ENCODE data around the gene AHR. TPM values are rescaled to one million over a fixed set of nuclear protein-coding genes. Genes with fewer than 3 reads are reported as not detected.

Gene AHR
- total RNA-seq, 4 donors from 2014 or later, result 129 to 258 (median 149) TPM

GRCh38 chr7:17320102-17320497 is 21.6 kb downstream of the AHR start:
- DNase-seq (ENCODE audit: low spot score) (no peak), ATAC-seq (ENCODE audit: low FRiP score) (peak; percentile 80)
- no peak for TF ChIP-seq CTCF (IDR thresholded peaks at IDR 0.05)

GRCh38 chr7:17320657-17321056 is 22.2 kb downstream of the AHR start:
- TF ChIP-seq CTCF (IDR thresholded peaks at IDR 0.05), result no peak
- no peak for ATAC-seq (ENCODE audit: low FRiP score)
- DNase-seq (ENCODE audit: low spot score), result no peak

GRCh38 chr7:17325364-17325763 is 26.9 kb downstream of the AHR start:
- no peak for TF ChIP-seq CTCF (IDR thresholded peaks at IDR 0.05)
- ATAC-seq (ENCODE audit: low FRiP score), result no peak
- no peak for DNase-seq (ENCODE audit: low spot score)

- DNase-seq (ENCODE audit: low spot score) (no peak), ATAC-seq (ENCODE audit: low FRiP score) (no peak)
- TF ChIP-seq CTCF (IDR thresholded peaks at IDR 0.05), result no peak
Observed at GRCh38 chr7:17326378-17326777, 27.9 kb downstream of the AHR start.

- no peak for TF ChIP-seq CTCF (IDR thresholded peaks at IDR 0.05)
- ATAC-seq (ENCODE audit: low FRiP score) (no peak), DNase-seq (ENCODE audit: low spot score) (no peak)
Observed at GRCh38 chr7:17328641-17329040, 30.2 kb downstream of the AHR start.

- DNase-seq (ENCODE audit: low spot score), result no peak
- no peak for ATAC-seq (ENCODE audit: low FRiP score)
- no peak for TF ChIP-seq CTCF (IDR thresholded peaks at IDR 0.05)
Observed at GRCh38 chr7:17329440-17329839, 31.0 kb downstream of the AHR start.

- ATAC-seq (ENCODE audit: low FRiP score) (no peak), DNase-seq (ENCODE audit: low spot score) (no peak)
- TF ChIP-seq CTCF (IDR thresholded peaks at IDR 0.05), result no peak
Observed at GRCh38 chr7:17331891-17332501, 33.5 kb downstream of the AHR start.

All from omental fat pad (tissue), 4 donors.